ENCODE results near the gene RPUSD3. TPM values are rescaled to one million over a fixed set of nuclear protein-coding genes. Genes with fewer than 3 reads are reported as not detected.

Gene RPUSD3
- total and polyA plus RNA-seq, 9 of the 15 experiments (the other 6 are each of a cell fraction or from before 2014, with no cell fraction given): 13.8 to 99.0 (median 59.3) TPM

GRCh38 chr3:9890249-9891071 is 46.7 kb upstream of the RPUSD3 start, which contains the start of gene JAGN1 (continued):
- no peak for TF ChIP-seq HINFP (tag; conservative IDR thresholded peaks at IDR 0.05; ENCODE audit: low read depth)
- TF ChIP-seq NEUROD1 (IDR thresholded peaks at IDR 0.05; ENCODE audit: borderline replicate concordance, low read depth, low read length, partially characterized antibody): peak; percentile 29
- 0 out of 2 replicates have a peak, but pooled peaks have one; percentile 4 for TF ChIP-seq CBFA2T3 (IDR thresholded peaks at IDR 0.05)
- peak; percentile 73 for TF ChIP-seq MAX (CRISPR knock-in tag; IDR thresholded peaks at IDR 0.05)
- TF ChIP-seq ZNF696 (CRISPR knock-in tag; conservative IDR thresholded peaks at IDR 0.05): no peak
- peak; percentile 93 for TF ChIP-seq ZFX (CRISPR knock-in tag; IDR thresholded peaks at IDR 0.05)
- no peak for TF ChIP-seq ZNF184 (CRISPR knock-in tag; IDR thresholded peaks at IDR 0.05)
- TF ChIP-seq ZNF395 (CRISPR knock-in tag; IDR thresholded peaks at IDR 0.05): no peak
- TF ChIP-seq FIP1L1 (IDR thresholded peaks at IDR 0.05; ENCODE audit: low read depth, low read length, poor library complexity, severe bottlenecking): peak; percentile 56
- no peak for TF ChIP-seq XRCC5 (IDR thresholded peaks at IDR 0.05; ENCODE audit: low read depth, low read length)
- TF ChIP-seq PHF8 (IDR thresholded peaks at IDR 0.05; ENCODE audit: borderline replicate concordance, low read length): peak; percentile 98
- TF ChIP-seq NELFE (IDR thresholded peaks at IDR 0.05; ENCODE audit: insufficient read depth, insufficient read length): no peak
- TF ChIP-seq ZNF592 (IDR thresholded peaks at IDR 0.05): peak; percentile 32
- TF ChIP-seq ZNF253 (CRISPR knock-in tag; conservative IDR thresholded peaks at IDR 0.05): no peak
- no peak for TF ChIP-seq ZNF507 (tag; conservative IDR thresholded peaks at IDR 0.05)
- peak; percentile 80 for TF ChIP-seq C11orf30 (IDR thresholded peaks at IDR 0.05; ENCODE audit: low read depth)
- no peak for TF ChIP-seq ZSCAN32 (CRISPR knock-in tag; IDR thresholded peaks at IDR 0.05)
- TF ChIP-seq SP1 (CRISPR knock-in tag; IDR thresholded peaks at IDR 0.05): peak; percentile 15
- TF ChIP-seq RB1 (IDR thresholded peaks at IDR 0.05; ENCODE audit: low read depth): peak; percentile 88; the same call in 1 of the 2 replicates

All from K562 (cell line).